Measurements from ENCODE around the gene SERPINA6. TPM values are rescaled to one million over a fixed set of nuclear protein-coding genes. Genes with fewer than 3 reads are reported as not detected.
A peak's percentile ranks its signal among the peaks of the same experiment; 100 is the strongest.
"Not testable (repeated sequence)": the region's sequence is repeated elsewhere in the genome, so short reads cannot be mapped to it uniquely, and the experiment has no call there.

The SERPINA6 gene
- polyA plus RNA-seq, 1 donor (not counting 4 experiments of a cell fraction or from before 2014, with no cell fraction given): not detected

DNA sequence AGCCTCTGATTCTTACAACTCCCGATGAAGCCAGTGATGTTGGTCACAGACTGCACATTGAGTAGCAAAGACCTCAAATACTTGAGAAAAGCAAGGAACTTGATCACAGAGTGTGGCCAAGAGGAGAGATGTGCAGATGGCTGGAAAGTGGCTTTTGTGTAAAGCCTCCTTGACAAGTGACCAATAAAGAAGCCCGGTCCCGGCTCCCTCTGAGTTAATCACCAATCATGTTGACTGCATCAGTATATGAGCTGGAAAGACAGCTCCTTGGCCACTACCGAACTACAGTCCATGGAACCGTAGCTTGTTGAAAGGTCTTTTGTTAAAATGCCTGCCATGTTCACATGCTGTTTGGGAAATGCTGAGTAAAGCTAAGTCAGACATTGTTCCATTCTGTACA lies 23.7 kb upstream of the SERPINA6 start:
- Histone ChIP-seq H3K4me3 (ENCODE audit: control insufficient read depth in 2 of 3, extremely low read depth in 1 of 3, insufficient read depth in 2 of 3, low read depth in 1 of 3, low read length in 3 of 3) (no peak overlapping the region), H3K9me3 (ENCODE audit: control insufficient read depth, low read depth, low read length) (no peaks in the 10 kb centered on the region), H3K36me3 (ENCODE audit: control insufficient read depth in 2 of 2, extremely low read depth in 1 of 2, insufficient read depth in 2 of 2, low read length in 2 of 2) (no peaks in the 10 kb centered on the region), H3K79me2 (ENCODE audit: control insufficient read depth, insufficient read depth, low read length) (no peaks in the 10 kb centered on the region), H3K9me1 (ENCODE audit: control insufficient read depth, extremely low read depth, insufficient read depth, low read length) (no peaks in the 10 kb centered on the region), H3K9ac (ENCODE audit: control insufficient read depth, extremely low read depth, insufficient read depth, low read length) (peak overlapping the region; percentile 35), H4K20me1 (ENCODE audit: control insufficient read depth, extremely low read depth, insufficient read depth, low read length) (no peaks in the 10 kb centered on the region), H3K27ac (ENCODE audit: control insufficient read depth, insufficient read depth, low read length) (peak overlapping the region; percentile 21), H2AFZ (ENCODE audit: control insufficient read depth, low read length) (no peak overlapping the region), H3K4me1 (ENCODE audit: control insufficient read depth, extremely low read depth, insufficient read depth, low read length) (peaks cover 24% of the 10 kb centered on the region), H3K27me3 (ENCODE audit: control insufficient read depth, extremely low read depth, insufficient read depth, low read length) (peaks cover 8% of the 10 kb centered on the region), H3K4me2 (ENCODE audit: control insufficient read depth, extremely low read depth, insufficient read depth, low read depth, low read length) (no peak overlapping the region)
- TF ChIP-seq EZH2 (IDR thresholded peaks at IDR 0.05; ENCODE audit: low read length): no peak
- TF ChIP-seq, protein P1, sequence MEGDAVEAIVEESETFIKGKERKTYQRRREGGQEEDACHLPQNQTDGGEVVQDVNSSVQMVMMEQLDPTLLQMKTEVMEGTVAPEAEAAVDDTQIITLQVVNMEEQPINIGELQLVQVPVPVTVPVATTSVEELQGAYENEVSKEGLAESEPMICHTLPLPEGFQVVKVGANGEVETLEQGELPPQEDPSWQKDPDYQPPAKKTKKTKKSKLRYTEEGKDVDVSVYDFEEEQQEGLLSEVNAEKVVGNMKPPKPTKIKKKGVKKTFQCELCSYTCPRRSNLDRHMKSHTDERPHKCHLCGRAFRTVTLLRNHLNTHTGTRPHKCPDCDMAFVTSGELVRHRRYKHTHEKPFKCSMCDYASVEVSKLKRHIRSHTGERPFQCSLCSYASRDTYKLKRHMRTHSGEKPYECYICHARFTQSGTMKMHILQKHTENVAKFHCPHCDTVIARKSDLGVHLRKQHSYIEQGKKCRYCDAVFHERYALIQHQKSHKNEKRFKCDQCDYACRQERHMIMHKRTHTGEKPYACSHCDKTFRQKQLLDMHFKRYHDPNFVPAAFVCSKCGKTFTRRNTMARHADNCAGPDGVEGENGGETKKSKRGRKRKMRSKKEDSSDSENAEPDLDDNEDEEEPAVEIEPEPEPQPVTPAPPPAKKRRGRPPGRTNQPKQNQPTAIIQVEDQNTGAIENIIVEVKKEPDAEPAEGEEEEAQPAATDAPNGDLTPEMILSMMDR (optimal IDR thresholded peaks at IDR 0.05 in 1 of 3, IDR thresholded peaks at IDR 0.05 in 1 of 3, conservative IDR thresholded peaks at IDR 0.05 in 1 of 3; ENCODE audit: extremely low read depth in 1 of 3, insufficient read depth in 2 of 3, low read length in 3 of 3): no peak
- dilution Hi-C loops (cut with MboI; ENCODE audit: extremely low pct_ligation_motif_present, low sequenced_read_pairs): no loop called here
- DNase-seq (ENCODE audit: low read depth, low spot score) (no peak), FAIRE-seq (no peak)

DNA sequence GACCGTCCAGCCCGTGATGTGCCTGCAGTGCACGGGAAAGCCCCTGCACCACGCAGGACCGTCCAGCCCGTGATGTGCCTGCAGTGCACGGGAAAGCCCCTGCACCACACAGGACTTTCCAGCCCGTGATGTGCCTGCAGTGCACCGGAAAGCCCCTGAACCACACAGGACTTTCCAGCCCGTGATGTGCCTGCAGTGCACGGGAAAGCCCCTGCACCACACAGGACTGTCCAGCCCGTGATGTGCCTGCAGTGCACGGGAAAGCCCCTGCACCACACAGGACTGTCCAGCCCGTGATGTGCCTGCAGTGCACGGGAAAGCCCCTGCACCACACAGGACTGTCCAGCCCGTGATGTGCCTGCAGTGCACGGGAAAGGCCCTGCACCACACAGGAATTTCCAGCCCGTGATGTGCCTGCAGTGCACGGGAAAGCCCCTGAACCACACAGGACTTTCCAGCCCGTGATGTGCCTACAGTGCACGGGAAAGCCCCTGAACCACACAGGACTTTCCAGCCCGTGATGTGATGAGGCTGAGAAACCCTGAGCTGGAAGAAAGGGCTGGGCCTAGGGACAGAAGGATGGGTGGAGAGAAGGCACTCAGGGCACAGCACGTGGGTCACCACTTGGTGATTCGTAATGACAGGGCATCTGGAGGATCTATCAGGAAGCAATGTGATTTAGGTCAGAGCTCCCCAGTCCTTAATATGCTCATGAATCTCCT lies 23.1 kb upstream of the SERPINA6 start:
- DNase-seq (ENCODE audit: low read depth, low spot score); H3K79me2 ChIP-seq (ENCODE audit: control insufficient read depth, insufficient read depth, low read length); H3K4me2 ChIP-seq (ENCODE audit: control insufficient read depth, extremely low read depth, insufficient read depth, low read depth, low read length); H3K36me3 ChIP-seq (ENCODE audit: control insufficient read depth in 2 of 2, extremely low read depth in 1 of 2, insufficient read depth in 2 of 2, low read length in 2 of 2); H3K27me3 ChIP-seq (ENCODE audit: control insufficient read depth, extremely low read depth, insufficient read depth, low read length); H3K9me3 ChIP-seq (ENCODE audit: control insufficient read depth, low read depth, low read length); H4K20me1 ChIP-seq (ENCODE audit: control insufficient read depth, extremely low read depth, insufficient read depth, low read length); H2AFZ ChIP-seq (ENCODE audit: control insufficient read depth, low read length); dilution Hi-C loops (cut with MboI; ENCODE audit: extremely low pct_ligation_motif_present, low sequenced_read_pairs); H3K4me3 ChIP-seq (ENCODE audit: control insufficient read depth in 2 of 3, extremely low read depth in 1 of 3, insufficient read depth in 2 of 3, low read depth in 1 of 3, low read length in 3 of 3); H3K9me1 ChIP-seq (ENCODE audit: control insufficient read depth, extremely low read depth, insufficient read depth, low read length); FAIRE-seq: not testable (repeated sequence)
- Histone ChIP-seq H3K9ac (ENCODE audit: control insufficient read depth, extremely low read depth, insufficient read depth, low read length) (peak overlapping the region; percentile 50), H3K27ac (ENCODE audit: control insufficient read depth, insufficient read depth, low read length) (peak overlapping the region; percentile 21), H3K4me1 (ENCODE audit: control insufficient read depth, extremely low read depth, insufficient read depth, low read length) (peaks cover 29% of the 10 kb centered on the region)
